GM12878 (cell line): ENCODE results near the gene CTDP1. TPM values are rescaled to one million over a fixed set of nuclear protein-coding genes. Genes with fewer than 3 reads are reported as not detected.

Source experiments
- BHLHE40 ChIP-seq, 2 experiments: fragments of 450-650 bp in 1 of 2; IDR thresholded peaks; 2 replicates each; pipeline ENCODE4 v1.6.1; 2011 to 2017; ENCODE audit warnings: low read depth in 2 of 2, borderline replicate concordance in 1 of 2, improper control_type of control experiment in 1 of 2, low read length in 1 of 2, mild to moderate bottlenecking in 1 of 2
- BRCA1 ChIP-seq: IDR thresholded peaks from 2 replicates; pipeline ENCODE4 v1.6.1; 2011; ENCODE audit warnings: low read depth, low read length, improper control_type of control experiment
- CREB1 ChIP-seq: IDR thresholded peaks from 2 replicates; pipeline ENCODE4 v1.6.1; 2012; ENCODE audit warnings: low read depth, mild to moderate bottlenecking, inconsistent platforms
- E2F8 ChIP-seq: fragments of 450-650 bp; IDR thresholded peaks from 2 replicates; pipeline ENCODE4 v1.6.1; 2018; ENCODE audit warnings: mild to moderate bottlenecking, low read depth, moderate library complexity; ENCODE audit not compliant: partially characterized antibody
- E4F1 ChIP-seq: fragments of 450-650 bp; IDR thresholded peaks from 2 replicates; pipeline ENCODE4 v1.6.1; 2018; ENCODE audit warnings: borderline replicate concordance, mild to moderate bottlenecking; ENCODE audit not compliant: partially characterized antibody
- EGR1 ChIP-seq, 2 experiments: IDR thresholded peaks; 1 replicate in 1 of 2; 2 replicates in 1 of 2; pipeline ENCODE4 v1.6.1; 2011 to 2012; ENCODE audit warnings: low read depth in 2 of 2, low read length in 2 of 2, borderline replicate concordance in 1 of 2, mild to moderate bottlenecking in 1 of 2, moderate library complexity in 1 of 2
- EP300 ChIP-seq, 2 experiments: fragments of 150-350 bp in 1 of 2; IDR thresholded peaks; 2 replicates each; pipeline ENCODE4 v1.6.1; 2011 to 2012; ENCODE audit warnings: low read depth in 2 of 2, low read length in 2 of 2, borderline replicate concordance in 1 of 2, improper control_type of control experiment in 1 of 2, inconsistent platforms in 1 of 2; ENCODE audit not compliant: control insufficient read depth in 1 of 2
- GATAD2B ChIP-seq: fragments of 450-650 bp; conservative IDR thresholded peaks from 2 replicates; pipeline ENCODE4 v1.6.1; 2017; ENCODE audit warnings: low read depth, mild to moderate bottlenecking, moderate library complexity
- LARP7 ChIP-seq: fragments of 450-650 bp; IDR thresholded peaks from 2 replicates; pipeline ENCODE4 v1.6.1; 2017; ENCODE audit warnings: mild to moderate bottlenecking
- MAX ChIP-seq: IDR thresholded peaks from 2 replicates; pipeline ENCODE4 v1.6.1; 2012; ENCODE audit warnings: low read depth, low read length, improper control_type of control experiment
- NBN ChIP-seq: fragments of 450-650 bp; IDR thresholded peaks from 2 replicates; pipeline ENCODE4 v1.6.1; 2016
- RB1 ChIP-seq: fragments of 450-650 bp; formaldehyde crosslinking; IDR thresholded peaks from 2 replicates; pipeline ENCODE4 v1.6.1; 2017; ENCODE audit warnings: mild to moderate bottlenecking, borderline replicate concordance
- SIX5 ChIP-seq: IDR thresholded peaks from 2 replicates; pipeline ENCODE4 v1.6.1; 2011; ENCODE audit warnings: mild to moderate bottlenecking, low read depth, low read length, moderate library complexity; ENCODE audit not compliant: severe bottlenecking
- SRF ChIP-seq, 2 experiments: IDR thresholded peaks; 2 replicates each; pipeline ENCODE4 v1.6.1; 2011; ENCODE audit warnings: low read depth in 2 of 2, low read length in 2 of 2, mild to moderate bottlenecking in 1 of 2, moderate library complexity in 1 of 2
- TBL1XR1 ChIP-seq: IDR thresholded peaks from 2 replicates; pipeline ENCODE4 v1.6.1; 2012; ENCODE audit warnings: low read depth, low read length, improper control_type of control experiment
- ZBTB40 ChIP-seq: fragments of 450-650 bp; IDR thresholded peaks from 2 replicates; pipeline ENCODE4 v1.6.1; 2016; ENCODE audit warnings: mild to moderate bottlenecking, moderate library complexity, borderline replicate concordance
- ZNF207 ChIP-seq: fragments of 450-650 bp; IDR thresholded peaks from 2 replicates; pipeline ENCODE4 v1.6.1; 2014; ENCODE audit warnings: antibody characterized with exemption, mild to moderate bottlenecking, borderline replicate concordance
- ZNF217 ChIP-seq: fragments of 450-650 bp; IDR thresholded peaks from 2 replicates; pipeline ENCODE4 v1.6.1; 2017; ENCODE audit warnings: antibody characterized with exemption, mild to moderate bottlenecking
- ZNF274 ChIP-seq: IDR thresholded peaks from one replicate; pipeline ENCODE4 v1.8.0; 2011; ENCODE audit not compliant: insufficient read length, insufficient read depth
- polyA plus RNA-seq, 11 experiments: library from polyadenylated mRNA; depleted of rRNA in 4 of 11; unstranded in 6 of 11; stranded (reverse) in 5 of 11; fragments of >200 nt; fragmentation: Nextera tagmentation in 4 of 11; fragmentation: Illumina TruSeq in 1 of 11; extraction: Ambion mirVana in 4 of 11; extraction: Trizol in 1 of 11; gene quantifications; 1 replicate in 1 of 11; 2 replicates in 10 of 11; pipeline versions ENCODE4 v1.2.1 to v1.2.3, GENCODE V29; 2011 to 2016; ENCODE audit warnings: inconsistent platforms in 2 of 11, missing spikeins in 2 of 11, low read depth in 1 of 11
- total RNA-seq, 4 experiments: library from RNA; depleted of rRNA in 3 of 4; stranded (reverse); fragments of >200 nt in 3 of 4; fragmentation: Illumina TruSeq in 1 of 4; extraction: Trizol in 1 of 4; gene quantifications; 2 replicates each; pipeline versions ENCODE4 v1.2.1 to v1.2.3, GENCODE V29; 2013 to 2021

Gene CTDP1
- total and polyA plus RNA-seq, 10 of the 15 experiments (the other 5 are each of a cell fraction or from before 2014, with no cell fraction given), result 0.32 to 31.3 (median 8.8) TPM

- TF ChIP-seq E4F1, result peak; percentile 85
- TF ChIP-seq ZNF207, result peak; percentile 99
- TF ChIP-seq ZNF217, result no peak
- peak in 1 of 2 experiments; percentile 25; a peak in 1 of 4 replicates for TF ChIP-seq EP300 (IDR thresholded peaks at IDR 0.05; ENCODE audit: borderline replicate concordance in 1 of 2, control insufficient read depth in 1 of 2, low read depth in 2 of 2, low read length in 2 of 2)
- peak; percentile 98 for TF ChIP-seq CREB1
- peak; percentile 100 for TF ChIP-seq NBN
- peak; percentile 82 for TF ChIP-seq ZBTB40
- TF ChIP-seq GATAD2B, result peak; percentile 43
- TF ChIP-seq BHLHE40 (IDR thresholded peaks at IDR 0.05; ENCODE audit: borderline replicate concordance in 1 of 2, low read depth in 2 of 2, low read length in 1 of 2), result 0 out of 4 replicates have a peak, but pooled peaks of 1 of the 2 experiments have one; percentile 9
- no peak for TF ChIP-seq TBL1XR1
- TF ChIP-seq LARP7, result peak; percentile 94
- TF ChIP-seq BRCA1, result peak; percentile 42; the same call in 1 of the 2 replicates
- TF ChIP-seq SIX5, result peak; percentile 61
- TF ChIP-seq MAX, result no peak
- TF ChIP-seq EGR1 (IDR thresholded peaks at IDR 0.05; ENCODE audit: borderline replicate concordance in 1 of 2, low read depth in 2 of 2, low read length in 2 of 2), result peak; percentile 42 to 98; a peak in 2 of 3 replicates
- TF ChIP-seq ZNF274, result no peak
- peak; percentile 54; the same call in 1 of the 2 replicates for TF ChIP-seq RB1
- peak; percentile 84 for TF ChIP-seq E2F8
- TF ChIP-seq SRF (IDR thresholded peaks at IDR 0.05; ENCODE audit: low read depth in 2 of 2, low read length in 2 of 2), result peak; percentile 36 to 91; a peak in 2 of 4 replicates
Observed at GRCh38 chr18:79679552-79680099, at the start of gene CTDP1 (continued).
